Activated naive CD4-positive, alpha-beta T cell treated with anti-CD3 and anti-CD28 coated beads, Interleukin-2, amount 50 U/mL, for 24 hours (primary cell): Measurements from ENCODE around the gene LARGE1.
"Not testable (repeated sequence)": the region's sequence is repeated elsewhere in the genome, so short reads cannot be mapped to it uniquely, and the experiment has no call there.

Experiments
- H3K27ac Mint-ChIP-seq: one replicate; pipeline ENCODE4 v1.8.0; 2021; ENCODE audit warnings: mild to moderate bottlenecking, mixed read lengths
- H3K27me3 Mint-ChIP-seq: one replicate; pipeline ENCODE4 v1.8.0; 2021; ENCODE audit warnings: mixed read lengths
- H3K36me3 Mint-ChIP-seq: one replicate; pipeline ENCODE4 v1.8.0; 2021; ENCODE audit warnings: mixed read lengths
- H3K4me1 Mint-ChIP-seq: one replicate; pipeline ENCODE4 v1.8.0; 2021; ENCODE audit warnings: mixed read lengths
- H3K4me3 Mint-ChIP-seq: one replicate; pipeline ENCODE4 v1.8.0; 2021; ENCODE audit warnings: mild to moderate bottlenecking, mixed read lengths
- H3K9me3 Mint-ChIP-seq: one replicate; pipeline ENCODE4 v1.8.0; 2021; ENCODE audit warnings: mixed read lengths

The LARGE1 gene

GRCh38 chr22:33575041-33575440, 345.2 kb downstream of the LARGE1 start:
- Mint-ChIP-seq H3K27ac (no peak overlapping the region), H3K4me1 (no peaks in the 10 kb centered on the region), H3K36me3 (no peaks in the 10 kb centered on the region), H3K4me3 (no peak overlapping the region), H3K9me3 (no peaks in the 10 kb centered on the region), H3K27me3 (peaks cover 2% of the 10 kb centered on the region)

- no peak overlapping the region for H3K4me3 Mint-ChIP-seq
- H3K27me3 Mint-ChIP-seq = peaks cover 2% of the 10 kb centered on the region
- no peaks in the 10 kb centered on the region for H3K36me3 Mint-ChIP-seq
- no peak overlapping the region for H3K27ac Mint-ChIP-seq
- H3K4me1 Mint-ChIP-seq = no peaks in the 10 kb centered on the region
- H3K9me3 Mint-ChIP-seq = no peaks in the 10 kb centered on the region
These were observed 346.8 kb downstream of the LARGE1 start for GRCh38 chr22:33573479-33573878.

- Mint-ChIP-seq H3K27ac (no peak overlapping the region), H3K27me3 (peaks cover 6% of the 10 kb centered on the region), H3K36me3 (no peaks in the 10 kb centered on the region), H3K4me1 (no peaks in the 10 kb centered on the region), H3K4me3 (no peak overlapping the region), H3K9me3 (no peaks in the 10 kb centered on the region)
These were observed 348.2 kb downstream of the LARGE1 start for GRCh38 chr22:33572086-33572485.

DNA sequence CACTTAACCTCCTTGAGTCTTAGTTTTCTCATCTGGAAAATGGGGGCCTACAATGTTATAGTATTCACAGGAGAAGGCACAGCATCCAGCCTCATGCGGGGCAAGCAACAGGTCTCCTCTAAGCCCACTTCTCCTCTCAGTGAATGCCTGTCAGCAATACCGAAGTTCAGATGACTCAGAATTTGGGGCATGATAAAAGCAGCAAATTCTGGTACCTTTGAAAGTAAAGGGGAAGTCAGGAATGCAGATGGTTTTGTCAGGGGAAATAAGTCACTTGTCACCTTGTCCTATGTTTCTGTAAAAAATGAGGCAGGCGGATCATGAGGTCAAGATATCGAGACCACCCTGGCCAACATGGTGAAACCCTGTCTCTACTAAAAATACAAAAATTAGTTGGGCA, 350.2 kb downstream of the LARGE1 start:
- no peaks in the 10 kb centered on the region for H3K36me3 Mint-ChIP-seq
- H3K4me1 Mint-ChIP-seq = no peaks in the 10 kb centered on the region
- no peak overlapping the region for H3K27ac Mint-ChIP-seq
- peaks cover 4% of the 10 kb centered on the region for H3K27me3 Mint-ChIP-seq
- no peaks in the 10 kb centered on the region for H3K9me3 Mint-ChIP-seq
- H3K4me3 Mint-ChIP-seq = no peak overlapping the region

- peaks cover 4% of the 10 kb centered on the region for H3K27me3 Mint-ChIP-seq
- peaks cover 1% of the 10 kb centered on the region for H3K9me3 Mint-ChIP-seq
- H3K27ac Mint-ChIP-seq = no peak overlapping the region
- no peak overlapping the region for H3K4me3 Mint-ChIP-seq
- no peaks in the 10 kb centered on the region for H3K36me3 Mint-ChIP-seq
- no peaks in the 10 kb centered on the region for H3K4me1 Mint-ChIP-seq
These were observed 350.7 kb downstream of the LARGE1 start for GRCh38 chr22:33569559-33569958.

DNA sequence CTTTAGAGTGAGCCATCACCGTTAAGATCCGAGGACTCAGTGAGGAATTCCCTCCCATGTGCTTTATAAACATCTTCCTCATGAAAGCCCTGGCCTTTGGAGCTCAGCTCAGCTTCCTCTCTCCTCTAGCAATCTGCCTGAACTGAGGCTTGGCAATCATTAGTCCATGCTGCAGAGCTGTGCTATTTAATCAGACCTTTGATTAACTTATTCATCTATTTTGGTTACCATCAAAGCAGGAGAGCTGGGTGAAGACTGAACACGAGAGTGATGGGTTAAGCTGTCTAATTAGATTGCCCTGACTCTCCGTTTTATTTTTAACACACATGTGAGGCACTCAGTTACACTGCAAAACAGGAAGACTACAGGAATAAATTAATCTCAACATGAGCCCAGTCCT, 351.3 kb downstream of the LARGE1 start:
- Mint-ChIP-seq H3K4me1 (no peaks in the 10 kb centered on the region), H3K9me3 (peaks cover 5% of the 10 kb centered on the region), H3K4me3 (no peak overlapping the region)

GRCh38 chr22:33566495-33566894, 353.8 kb downstream of the LARGE1 start:
- not testable (repeated sequence) for H3K36me3 Mint-ChIP-seq, H3K4me3 Mint-ChIP-seq, H3K27me3 Mint-ChIP-seq, H3K9me3 Mint-ChIP-seq, H3K4me1 Mint-ChIP-seq, H3K27ac Mint-ChIP-seq

More for the DNA sequence above, 351.3 kb downstream of the LARGE1 start:
- Mint-ChIP-seq H3K27ac (no peak overlapping the region), H3K27me3 (peaks cover 4% of the 10 kb centered on the region), H3K36me3 (no peaks in the 10 kb centered on the region)

GRCh38 chr22:33565580-33565995, 354.7 kb downstream of the LARGE1 start:
- H3K27ac Mint-ChIP-seq = no peak overlapping the region
- no peaks in the 10 kb centered on the region for H3K36me3 Mint-ChIP-seq
- H3K4me1 Mint-ChIP-seq = no peaks in the 10 kb centered on the region
- no peak overlapping the region for H3K4me3 Mint-ChIP-seq
- H3K9me3 Mint-ChIP-seq = peaks cover 5% of the 10 kb centered on the region
- peaks cover 6% of the 10 kb centered on the region for H3K27me3 Mint-ChIP-seq

- H3K4me3 Mint-ChIP-seq = no peak overlapping the region
- no peaks in the 10 kb centered on the region for H3K4me1 Mint-ChIP-seq
These were observed 355.6 kb downstream of the LARGE1 start for GRCh38 chr22:33564683-33565082.

DNA sequence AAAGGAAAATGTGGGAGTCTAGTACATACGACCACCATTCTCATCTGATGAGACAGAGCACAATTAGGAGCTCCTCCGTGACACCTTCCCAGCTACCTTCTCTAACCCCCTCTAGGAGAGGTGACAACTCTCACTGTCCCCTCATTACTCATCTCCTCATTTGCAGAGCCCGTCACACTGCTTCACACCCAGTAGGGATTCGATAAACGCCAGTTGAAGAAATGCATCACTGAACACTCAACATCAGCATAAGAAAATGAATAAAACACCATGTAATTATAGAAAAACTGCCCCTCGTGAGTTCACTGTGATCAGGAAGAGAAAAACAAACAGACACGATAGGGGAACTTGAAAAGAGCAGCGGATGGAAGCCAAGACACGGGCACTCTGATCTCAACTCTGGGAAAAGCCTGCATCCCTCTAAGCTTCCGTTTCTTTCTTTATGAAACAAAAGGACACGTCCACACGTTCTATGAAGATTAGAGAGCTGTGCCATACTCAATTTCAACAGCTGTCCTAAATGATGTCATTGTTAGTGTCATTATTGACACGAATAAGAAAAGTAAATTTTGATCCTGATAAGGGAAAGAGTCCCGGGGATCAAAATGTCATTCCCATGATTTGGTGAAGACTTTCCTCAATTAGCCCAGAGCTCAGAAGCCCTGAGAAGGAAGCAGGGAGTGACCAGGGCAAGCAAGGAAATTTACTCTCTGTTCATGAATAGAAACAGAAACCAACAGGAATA, 356.9 kb downstream of the LARGE1 start:
- Mint-ChIP-seq H3K27me3 (peaks cover 6% of the 10 kb centered on the region), H3K9me3 (peaks cover 5% of the 10 kb centered on the region), H3K4me1 (no peaks in the 10 kb centered on the region), H3K4me3 (no peak overlapping the region), H3K27ac (no peak overlapping the region), H3K36me3 (no peaks in the 10 kb centered on the region)

More at GRCh38 chr22:33564683-33565082, 355.6 kb downstream of the LARGE1 start:
- Mint-ChIP-seq H3K27ac (no peak overlapping the region), H3K27me3 (peaks cover 6% of the 10 kb centered on the region), H3K9me3 (peaks cover 5% of the 10 kb centered on the region), H3K36me3 (no peaks in the 10 kb centered on the region)

DNA sequence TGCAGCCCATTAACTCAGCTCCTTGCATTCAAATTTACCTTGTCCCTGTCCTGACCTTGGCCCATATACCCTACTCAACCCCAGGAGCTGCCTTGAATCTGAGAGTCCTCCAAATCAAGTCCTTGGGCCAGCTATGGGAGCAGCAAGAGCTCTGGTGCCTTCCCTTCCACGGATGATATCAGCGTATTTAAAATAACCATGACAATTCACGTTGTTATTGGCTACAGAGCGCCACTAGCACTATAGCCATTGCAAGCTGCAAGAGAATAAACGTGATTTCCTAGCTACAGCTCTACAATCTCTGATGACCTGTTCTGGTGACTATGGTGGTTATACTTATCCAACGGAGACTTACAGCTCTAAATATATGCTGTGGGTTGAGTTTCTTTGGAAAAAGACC, 357.8 kb downstream of the LARGE1 start:
- Mint-ChIP-seq H3K36me3 (no peaks in the 10 kb centered on the region), H3K27ac (no peak overlapping the region), H3K4me1 (no peaks in the 10 kb centered on the region), H3K27me3 (peaks cover 2% of the 10 kb centered on the region), H3K4me3 (no peak overlapping the region), H3K9me3 (peaks cover 5% of the 10 kb centered on the region)

DNA sequence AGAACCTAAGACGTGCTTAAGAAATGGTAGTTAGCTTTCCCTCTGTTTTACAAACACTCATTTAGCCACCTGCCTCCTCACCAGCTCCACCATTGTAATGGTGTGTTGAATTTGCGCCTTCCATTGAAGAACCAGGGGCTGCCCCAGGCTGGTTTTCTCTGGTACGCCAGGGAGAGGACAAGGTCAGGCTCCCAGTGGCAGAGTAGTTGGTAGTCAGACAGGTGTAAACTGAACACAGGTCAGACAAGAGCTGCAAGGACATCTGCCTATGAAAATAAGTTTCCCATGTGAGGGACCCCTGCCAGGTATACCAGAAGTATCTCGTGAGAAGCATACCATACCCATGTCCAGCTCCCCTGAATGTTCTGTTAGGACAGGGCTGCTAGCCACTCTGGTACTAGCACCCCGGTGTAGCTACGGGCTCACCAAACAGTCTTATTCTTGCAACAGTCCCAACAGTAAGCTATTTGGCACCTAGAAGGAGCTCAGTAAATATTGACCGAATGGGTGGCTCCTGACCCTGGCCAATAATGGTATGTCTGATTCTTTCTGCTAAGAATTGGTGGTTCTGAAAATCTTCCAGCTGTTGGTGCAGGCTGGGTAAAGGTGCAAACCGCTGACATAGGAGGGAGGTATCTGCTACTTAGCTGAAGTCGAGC, 359.0 kb downstream of the LARGE1 start:
- Mint-ChIP-seq H3K4me3 (no peak overlapping the region), H3K27me3 (peaks cover 2% of the 10 kb centered on the region), H3K9me3 (peaks cover 5% of the 10 kb centered on the region), H3K36me3 (no peaks in the 10 kb centered on the region), H3K27ac (no peak overlapping the region), H3K4me1 (no peaks in the 10 kb centered on the region)

DNA sequence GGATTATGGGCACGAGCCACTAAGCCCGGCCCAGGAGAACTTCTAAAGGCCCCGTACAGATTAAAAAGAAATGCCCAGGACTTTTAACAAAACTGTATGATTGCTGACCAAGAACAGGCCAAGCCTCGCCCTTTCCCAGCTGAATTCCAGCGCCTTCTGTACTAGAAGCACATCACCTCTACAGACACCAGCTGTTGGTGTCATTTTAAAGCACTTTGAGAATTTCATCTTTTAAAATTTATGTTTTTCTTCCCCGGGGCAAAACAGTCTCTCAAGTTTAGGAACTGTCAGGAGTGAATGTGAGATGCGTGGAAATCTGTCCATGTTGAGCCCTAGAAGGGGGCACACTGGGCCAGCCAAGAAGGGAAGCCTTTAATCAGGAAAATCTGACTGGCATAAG, 362.4 kb downstream of the LARGE1 start:
- no peaks in the 10 kb centered on the region for H3K9me3 Mint-ChIP-seq
- no peaks in the 10 kb centered on the region for H3K36me3 Mint-ChIP-seq
- H3K27me3 Mint-ChIP-seq = no peaks in the 10 kb centered on the region
- no peak overlapping the region for H3K27ac Mint-ChIP-seq
- H3K4me1 Mint-ChIP-seq = no peaks in the 10 kb centered on the region
- no peak overlapping the region for H3K4me3 Mint-ChIP-seq

GRCh38 chr22:33555814-33556522, 364.3 kb downstream of the LARGE1 start:
- Mint-ChIP-seq H3K9me3 (no peaks in the 10 kb centered on the region), H3K27me3 (no peaks in the 10 kb centered on the region), H3K36me3 (no peaks in the 10 kb centered on the region), H3K4me3 (no peak overlapping the region), H3K27ac (no peak overlapping the region), H3K4me1 (no peaks in the 10 kb centered on the region)

GRCh38 chr22:33553493-33553892, 366.8 kb downstream of the LARGE1 start:
- H3K4me3 Mint-ChIP-seq = no peak overlapping the region

GRCh38 chr22:33544707-33545106, 375.6 kb downstream of the LARGE1 start:
- Mint-ChIP-seq H3K27ac (no peak overlapping the region), H3K4me1 (no peaks in the 10 kb centered on the region), H3K9me3 (no peaks in the 10 kb centered on the region), H3K4me3 (no peak overlapping the region), H3K36me3 (no peaks in the 10 kb centered on the region), H3K27me3 (no peaks in the 10 kb centered on the region)

More at GRCh38 chr22:33553493-33553892, 366.8 kb downstream of the LARGE1 start:
- no peaks in the 10 kb centered on the region for H3K27me3 Mint-ChIP-seq
- H3K36me3 Mint-ChIP-seq = no peaks in the 10 kb centered on the region
- H3K4me1 Mint-ChIP-seq = no peaks in the 10 kb centered on the region
- no peaks in the 10 kb centered on the region for H3K9me3 Mint-ChIP-seq
- H3K27ac Mint-ChIP-seq = no peak overlapping the region
